ENCODE measurements around the gene HOXB1.

DNA sequence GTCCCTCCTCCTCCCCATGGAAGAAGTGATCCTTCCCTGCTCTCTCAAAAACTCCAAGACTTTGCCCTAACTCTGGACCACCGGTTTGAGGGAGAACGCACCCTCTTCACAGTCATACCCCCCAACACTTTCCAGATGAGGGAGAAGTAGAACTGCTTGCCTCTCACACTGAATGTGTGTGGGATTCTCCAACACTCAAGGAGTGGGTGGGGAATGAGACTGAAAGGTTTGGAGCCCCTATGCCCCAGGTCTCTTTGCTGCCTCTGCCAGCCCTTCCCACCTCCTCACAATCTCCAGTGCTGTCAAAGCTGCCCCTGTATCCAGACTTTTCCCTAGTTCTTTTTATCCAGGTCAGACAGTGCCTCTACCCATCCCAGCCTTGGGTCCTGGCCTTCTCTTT is 35.9 kb upstream of the HOXB1 start:
- TF ChIP-seq, protein P1, sequence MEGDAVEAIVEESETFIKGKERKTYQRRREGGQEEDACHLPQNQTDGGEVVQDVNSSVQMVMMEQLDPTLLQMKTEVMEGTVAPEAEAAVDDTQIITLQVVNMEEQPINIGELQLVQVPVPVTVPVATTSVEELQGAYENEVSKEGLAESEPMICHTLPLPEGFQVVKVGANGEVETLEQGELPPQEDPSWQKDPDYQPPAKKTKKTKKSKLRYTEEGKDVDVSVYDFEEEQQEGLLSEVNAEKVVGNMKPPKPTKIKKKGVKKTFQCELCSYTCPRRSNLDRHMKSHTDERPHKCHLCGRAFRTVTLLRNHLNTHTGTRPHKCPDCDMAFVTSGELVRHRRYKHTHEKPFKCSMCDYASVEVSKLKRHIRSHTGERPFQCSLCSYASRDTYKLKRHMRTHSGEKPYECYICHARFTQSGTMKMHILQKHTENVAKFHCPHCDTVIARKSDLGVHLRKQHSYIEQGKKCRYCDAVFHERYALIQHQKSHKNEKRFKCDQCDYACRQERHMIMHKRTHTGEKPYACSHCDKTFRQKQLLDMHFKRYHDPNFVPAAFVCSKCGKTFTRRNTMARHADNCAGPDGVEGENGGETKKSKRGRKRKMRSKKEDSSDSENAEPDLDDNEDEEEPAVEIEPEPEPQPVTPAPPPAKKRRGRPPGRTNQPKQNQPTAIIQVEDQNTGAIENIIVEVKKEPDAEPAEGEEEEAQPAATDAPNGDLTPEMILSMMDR (optimal IDR thresholded peaks at IDR 0.05 in 1 of 3, IDR thresholded peaks at IDR 0.05 in 1 of 3, conservative IDR thresholded peaks at IDR 0.05 in 1 of 3; ENCODE audit: extremely low read depth in 1 of 3, insufficient read depth in 2 of 3, low read length in 3 of 3): no peak
- TF ChIP-seq EZH2 (IDR thresholded peaks at IDR 0.05; ENCODE audit: low read length): no peak

All from keratinocyte (primary cell).